H54 (cell line): Measurements from ENCODE around the gene DNAJC7.

ENCODE experiments used
- DNase-seq: peaks from one replicate; pipeline ENCODE4 v3.0.0; 2011; ENCODE audit warnings: low spot score, mixed read lengths; ENCODE audit not compliant: insufficient read length
- FAIRE-seq: peaks from 3 replicates; lab custom pipeline; 2011; peaks lifted over from hg19 to GRCh38; lab: Jason Lieb, UNC
- POLR2A ChIP-seq: IDR thresholded peaks from 2 replicates; pipeline ENCODE4 v1.6.1; 2011; ENCODE audit warnings: low read depth, mild to moderate bottlenecking, low read length

Gene DNAJC7

DNA sequence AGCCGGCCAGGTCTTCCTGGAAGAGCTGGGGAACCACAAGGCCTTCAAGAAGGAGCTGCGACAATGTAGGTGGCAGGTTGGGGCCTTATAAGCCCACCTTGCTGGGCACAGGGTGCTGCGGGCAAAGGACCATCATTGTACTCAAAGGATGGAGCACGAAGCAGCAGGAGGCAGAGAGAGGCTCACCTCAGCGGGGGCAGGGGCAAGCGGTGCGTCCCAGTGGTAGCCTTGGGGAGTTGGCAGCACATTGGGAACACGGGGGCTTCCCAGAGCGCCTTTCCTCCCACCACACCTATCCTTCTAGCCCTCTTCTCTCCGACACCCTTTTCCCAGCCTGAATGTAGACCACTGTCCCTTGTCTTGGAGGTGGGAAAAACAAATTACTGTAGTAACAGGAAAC is 48.6 kb downstream of the DNAJC7 start:
- DNase-seq (no peak), FAIRE-seq (no peak)
- no peak for TF ChIP-seq POLR2A

DNA sequence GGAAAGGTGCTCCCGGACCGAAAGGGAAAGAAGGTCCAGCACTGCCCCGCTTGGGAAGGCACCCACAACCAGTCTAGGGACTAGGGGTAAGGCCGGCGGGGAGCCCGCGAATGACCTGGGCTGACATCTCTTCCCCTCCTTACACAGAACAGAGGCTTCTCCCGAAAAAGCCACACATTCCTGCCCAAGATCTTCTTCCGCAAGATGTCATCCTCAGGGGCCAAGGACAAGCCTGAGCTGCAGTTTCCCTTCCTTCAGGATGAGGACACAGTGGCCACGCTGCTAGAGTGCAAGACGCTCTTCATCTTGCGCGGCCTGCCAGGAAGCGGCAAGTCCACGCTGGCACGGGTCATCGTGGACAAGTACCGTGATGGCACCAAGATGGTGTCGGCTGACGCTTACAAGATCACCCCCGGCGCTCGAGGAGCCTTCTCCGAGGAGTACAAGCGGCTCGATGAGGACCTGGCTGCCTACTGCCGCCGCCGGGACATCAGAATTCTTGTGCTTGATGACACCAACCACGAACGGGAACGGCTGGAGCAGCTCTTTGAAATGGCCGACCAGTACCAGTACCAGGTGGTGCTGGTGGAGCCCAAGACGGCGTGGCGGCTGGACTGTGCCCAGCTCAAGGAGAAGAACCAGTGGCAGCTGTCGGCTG is 49.2 kb downstream of the DNAJC7 start:
- TF ChIP-seq POLR2A, result no peak
- no peak for FAIRE-seq
- DNase-seq, result no peak

DNA sequence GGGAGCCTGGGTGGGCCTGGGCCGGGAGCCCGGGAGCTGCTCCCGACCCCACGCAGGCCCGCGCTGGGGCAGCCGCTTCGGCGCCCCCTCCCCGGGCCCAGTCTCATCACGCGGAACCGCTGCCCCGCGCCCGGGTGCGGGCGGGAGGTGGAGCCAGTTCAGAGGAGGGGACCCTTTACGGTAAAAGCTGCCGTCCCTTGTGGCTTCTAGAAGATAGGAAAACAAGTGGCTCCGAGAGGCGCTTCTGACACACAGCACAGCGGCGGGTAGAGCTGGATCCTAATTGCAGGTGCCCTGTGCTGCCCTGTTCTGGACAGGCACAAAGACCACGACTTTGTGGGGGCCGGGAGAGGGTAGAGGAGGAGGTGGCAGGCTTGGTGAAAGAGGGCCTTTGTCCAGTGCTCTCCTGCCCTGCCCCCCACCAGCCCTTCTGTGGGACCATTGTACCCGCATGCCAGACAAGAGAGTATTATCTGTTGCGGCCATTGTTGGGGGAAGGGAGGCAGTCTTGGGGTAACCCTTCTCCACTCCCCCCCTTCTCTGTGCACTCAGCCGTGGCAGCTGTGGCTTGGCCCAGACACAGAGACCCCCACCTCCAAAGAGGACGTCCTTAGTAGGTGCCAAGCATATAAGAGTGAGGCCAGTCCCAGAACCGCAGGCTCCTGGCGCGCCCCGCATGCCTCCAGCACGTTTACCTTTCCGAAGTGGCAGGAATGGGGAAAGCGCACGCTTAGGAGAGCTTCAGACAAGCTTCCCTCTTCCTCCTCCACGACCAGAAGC is 49.9 kb downstream of the DNAJC7 start:
- no peak for FAIRE-seq
- no peak for DNase-seq
- no peak for TF ChIP-seq POLR2A

DNA sequence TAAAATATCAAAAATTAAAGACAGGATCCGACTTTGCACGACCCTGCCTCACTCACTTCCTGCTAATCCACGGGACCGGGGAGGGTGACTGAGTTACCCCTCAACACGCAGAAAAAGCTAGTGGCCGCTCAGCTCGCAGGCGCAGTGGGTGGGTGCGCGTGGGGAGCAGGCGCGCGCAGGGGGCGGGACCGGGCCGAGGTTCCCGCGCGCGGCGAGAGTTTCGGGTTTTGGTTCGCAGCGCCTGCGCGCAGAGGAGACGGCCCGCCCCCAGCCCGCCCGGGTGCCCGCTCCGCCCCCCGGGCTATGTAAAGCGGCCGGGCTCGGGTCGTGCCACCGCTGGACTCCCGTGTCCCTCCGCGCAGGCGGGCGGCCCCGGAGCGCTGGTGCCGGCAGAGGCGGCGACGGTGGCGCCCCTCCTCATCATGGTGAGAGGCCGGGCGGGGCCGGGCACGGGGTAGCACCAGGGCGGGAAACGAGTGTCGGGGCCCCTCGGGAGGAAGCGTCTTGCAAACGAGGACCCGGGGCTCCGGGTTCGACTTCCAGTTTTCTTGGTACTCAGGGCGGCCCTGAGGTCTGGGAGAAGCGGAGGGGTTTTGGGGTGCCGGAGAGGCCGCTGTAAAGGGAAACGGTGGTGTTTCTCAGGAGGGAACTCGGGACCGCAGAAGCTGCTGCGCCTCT is 50.6 kb downstream of the DNAJC7 start, which contains the start of gene CNP:
Gene CNP (plus strand): TSS at position 333 of the 678 bp plus-strand sequence. CDS start 90 bp downstream, at position 423.
- TF ChIP-seq POLR2A, result peak; percentile 93
- DNase-seq (peak; percentile 91), FAIRE-seq (no peak)

DNA sequence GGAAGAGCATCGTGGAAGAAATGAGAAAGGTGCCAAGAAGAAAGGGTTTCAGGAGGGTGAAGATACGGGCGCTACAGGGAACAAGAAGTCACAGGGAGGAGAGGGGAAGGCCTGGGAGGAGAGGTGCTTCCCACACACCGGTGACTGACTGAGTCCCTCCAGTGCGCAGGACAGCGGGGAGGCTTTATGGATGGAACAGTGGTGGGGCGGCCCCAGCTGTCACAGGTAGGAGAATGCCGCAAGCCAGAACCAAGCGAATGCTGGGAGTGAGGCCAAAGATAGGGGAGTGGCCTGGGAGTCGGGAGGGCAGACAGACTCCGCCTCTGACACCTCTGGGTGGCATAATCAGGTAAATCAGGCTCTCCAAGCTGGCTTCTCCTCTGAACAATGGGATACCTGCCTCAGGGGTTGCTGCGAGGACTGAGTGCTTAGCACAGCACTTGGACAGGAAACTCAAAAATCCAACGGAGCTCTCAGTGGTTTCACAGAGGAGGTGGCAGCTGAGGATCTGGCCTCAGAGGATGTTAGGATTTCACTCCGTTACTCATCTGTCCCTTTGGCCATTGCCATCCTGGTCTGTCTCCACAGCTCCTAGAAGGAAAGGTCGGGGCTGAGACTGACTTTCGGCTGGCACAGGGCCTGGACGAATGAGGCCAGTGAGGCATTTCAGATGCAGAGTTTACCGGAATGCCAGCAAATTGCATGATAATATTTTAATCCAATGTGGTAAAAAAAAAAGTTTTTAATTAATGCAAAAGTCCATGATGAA is 51.4 kb downstream of the DNAJC7 start:
- DNase-seq (no peak), FAIRE-seq (no peak)
- TF ChIP-seq POLR2A, result no peak

DNA sequence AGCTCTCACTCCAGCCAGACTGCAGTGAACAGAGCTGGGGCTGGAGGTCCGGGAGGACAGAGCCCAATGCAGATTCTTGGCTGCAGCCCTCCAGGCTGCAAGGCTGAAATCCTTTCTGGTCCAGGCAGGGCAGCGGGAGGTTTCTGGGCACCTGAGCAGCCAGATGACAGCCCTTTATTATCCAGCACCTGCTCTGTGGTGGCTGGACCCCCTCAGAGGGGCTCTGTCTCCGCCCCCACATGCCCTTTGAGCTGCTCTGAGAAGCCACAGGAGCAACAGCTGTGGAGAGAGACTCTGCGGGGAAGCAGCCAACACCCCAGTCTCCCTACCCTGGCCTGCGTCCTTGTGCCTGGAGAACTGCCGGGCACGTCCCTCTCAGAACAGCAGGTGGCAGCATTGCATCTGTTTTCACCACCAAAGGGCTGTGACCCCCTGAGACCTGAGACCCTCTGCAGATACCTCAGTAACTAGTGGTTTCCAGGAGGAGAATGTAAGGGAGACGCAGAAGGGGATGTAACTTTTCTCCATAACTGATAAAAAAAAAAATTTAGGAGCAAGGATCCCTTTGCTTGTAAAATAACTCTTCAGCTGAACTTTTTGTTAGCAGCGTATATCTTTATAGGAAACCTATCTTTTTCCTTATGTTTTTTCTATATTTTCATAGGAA is 54.3 kb downstream of the DNAJC7 start:
- TF ChIP-seq POLR2A, result no peak
- no peak for FAIRE-seq
- peak; percentile 78 for DNase-seq

DNA sequence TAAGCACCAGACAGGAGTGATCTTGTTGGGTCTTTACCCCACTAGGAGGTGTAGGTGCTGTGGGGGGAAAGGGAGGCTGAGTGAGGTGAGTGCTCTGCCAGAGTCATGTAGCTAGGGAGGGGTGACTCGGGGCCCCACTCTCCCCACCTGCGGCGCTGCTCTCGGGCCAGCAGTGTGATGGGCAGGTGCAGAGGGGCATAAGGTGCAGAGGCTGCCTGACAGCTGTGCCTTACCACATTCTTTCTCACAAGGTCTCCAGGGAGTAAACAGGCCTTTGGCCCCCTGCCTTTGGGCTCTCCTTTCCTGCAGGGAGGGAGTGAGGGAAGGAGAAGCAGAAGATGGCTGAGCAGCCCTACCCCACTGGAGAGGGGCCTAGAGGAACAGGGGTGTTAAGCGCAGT is 55.1 kb downstream of the DNAJC7 start:
- DNase-seq, result no peak
- no peak for FAIRE-seq
- TF ChIP-seq POLR2A, result no peak

DNA sequence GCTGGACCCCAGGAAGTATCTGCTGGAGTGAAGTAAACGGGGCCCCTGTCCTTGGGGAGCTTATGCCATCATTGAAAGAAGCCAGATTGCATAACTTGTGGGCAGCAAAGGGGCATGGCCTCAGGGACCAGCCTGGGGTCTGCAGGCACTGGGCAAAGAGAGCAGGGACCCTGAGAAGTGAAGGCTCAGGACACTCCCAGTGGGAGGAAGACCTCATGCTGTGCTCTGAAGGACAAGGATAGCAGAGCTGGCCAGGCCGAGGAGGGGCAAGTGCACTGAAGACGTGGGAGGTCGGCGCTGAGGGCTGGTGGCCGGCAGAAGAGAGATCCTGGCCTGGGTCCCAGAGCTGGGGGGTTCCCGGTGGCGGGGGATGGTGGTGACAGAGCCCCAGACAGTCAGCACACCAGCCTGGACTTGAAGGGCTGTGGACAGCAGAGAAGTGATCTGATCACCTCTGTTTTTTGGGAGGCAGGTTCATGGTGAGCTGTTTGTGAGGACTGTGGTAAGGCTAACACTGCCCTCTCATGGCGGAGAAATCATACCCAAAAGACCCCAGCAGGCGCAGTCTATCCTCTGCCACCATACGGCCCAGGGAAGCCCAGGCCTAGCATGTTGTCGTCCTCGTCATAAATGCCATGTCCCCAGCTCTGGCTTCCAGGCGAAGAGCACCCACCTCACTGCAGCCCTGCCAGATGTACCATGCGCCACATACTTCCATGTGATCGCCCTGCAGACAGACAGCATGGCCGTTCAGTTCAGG is 57.7 kb downstream of the DNAJC7 start:
- TF ChIP-seq POLR2A, result no peak
- FAIRE-seq, result no peak
- no peak for DNase-seq

DNA sequence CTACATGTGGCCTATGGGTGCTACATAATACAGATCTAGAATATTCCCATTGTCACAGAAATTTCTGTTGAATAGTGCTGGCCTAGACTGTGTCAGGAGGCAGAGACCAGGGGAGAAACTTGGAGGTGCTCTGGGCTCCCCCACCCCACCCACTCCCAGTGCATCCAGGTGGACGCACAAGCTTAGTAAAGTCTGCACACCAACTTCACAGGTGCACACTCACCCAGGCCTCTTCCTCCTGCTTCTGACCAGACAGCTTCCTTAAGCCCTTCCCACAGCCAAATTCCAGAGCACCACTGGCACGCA is 58.3 kb downstream of the DNAJC7 start:
- no peak for TF ChIP-seq POLR2A
- FAIRE-seq (no peak), DNase-seq (no peak)

DNA sequence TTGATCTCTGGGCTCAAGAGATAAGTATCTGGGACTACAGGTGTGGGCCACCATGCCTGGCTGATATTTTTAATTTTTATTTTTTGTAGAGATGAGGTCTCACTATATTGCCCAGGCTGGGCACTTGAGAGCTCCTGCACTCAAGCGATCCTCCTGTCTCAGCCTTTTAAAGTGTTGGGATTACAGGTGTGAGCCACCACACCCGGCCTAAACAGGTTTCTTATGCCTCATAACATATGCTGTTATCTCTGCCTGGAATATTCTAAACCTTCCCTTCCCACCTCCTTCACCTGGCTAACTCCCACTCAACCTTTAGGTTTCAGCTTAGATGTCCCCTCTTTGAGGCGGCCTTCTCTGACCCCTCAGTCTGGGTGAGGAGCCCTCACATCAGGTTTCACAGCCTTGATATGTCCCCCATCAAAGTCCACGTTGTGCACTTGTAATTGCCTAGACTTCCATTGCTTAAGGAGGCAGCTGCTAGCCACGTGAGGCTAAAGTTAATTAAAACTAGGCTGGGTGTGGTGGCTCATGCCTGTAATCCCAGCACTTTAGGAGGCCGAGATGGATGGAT is 59.3 kb downstream of the DNAJC7 start:
- TF ChIP-seq POLR2A, result no peak
- FAIRE-seq, result no peak
- no peak for DNase-seq

DNA sequence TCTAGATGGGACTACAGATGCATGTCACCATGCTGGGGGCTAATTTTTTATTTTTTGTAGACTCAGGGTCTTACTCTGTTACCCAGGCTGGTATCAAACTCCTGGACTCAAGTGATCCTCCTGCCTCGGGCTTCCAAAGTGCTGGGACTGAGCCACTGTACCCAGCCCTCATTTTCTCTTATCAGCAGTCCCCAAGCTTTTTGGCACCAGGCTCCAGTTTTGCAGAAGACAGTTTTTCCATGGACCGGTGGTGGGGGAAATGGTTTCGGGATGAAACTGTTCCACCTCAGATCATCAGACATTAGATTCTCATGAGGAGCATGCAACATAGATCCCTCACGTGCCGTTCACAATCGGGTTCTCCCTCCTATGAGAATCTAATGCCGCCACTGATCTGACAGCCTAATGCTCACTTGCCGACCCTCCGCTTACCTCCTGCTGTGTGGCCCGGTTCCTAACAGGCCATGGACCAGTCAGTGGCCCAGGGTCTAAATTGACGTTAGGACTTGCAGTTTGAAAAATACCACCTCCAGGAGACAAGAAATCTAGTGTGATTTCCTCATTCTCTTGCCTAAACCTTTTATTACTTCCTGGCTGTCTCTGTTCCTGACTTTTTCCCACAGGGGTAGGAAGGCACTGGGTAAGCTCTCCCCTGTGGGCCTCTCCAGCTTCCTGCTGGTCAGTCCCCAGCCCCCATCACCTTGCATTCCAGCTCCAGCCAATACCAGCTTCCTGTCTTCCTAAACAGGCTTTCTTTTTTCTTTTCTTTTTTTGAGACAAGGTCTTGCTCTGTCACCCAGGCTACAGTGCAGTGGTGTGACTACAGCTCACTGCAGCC is 60.0 kb downstream of the DNAJC7 start:
- TF ChIP-seq POLR2A, result no peak
- no peak for FAIRE-seq
- DNase-seq, result no peak
